HG02642 (cell line): Measurements from ENCODE around the gene MEMO1.
"Not testable (repeated sequence)": the region's sequence is repeated elsewhere in the genome, so short reads cannot be mapped to it uniquely, and the experiment has no call there.

Source experiments
- ATAC-seq: cut with Tn5 transposase; IDR thresholded peaks from one replicate; pipeline ENCODE4 v1.9.1; 2021; ENCODE audit warnings: mild to moderate bottlenecking; ENCODE audit not compliant: unreplicated experiment, poor library complexity

Gene MEMO1

DNA sequence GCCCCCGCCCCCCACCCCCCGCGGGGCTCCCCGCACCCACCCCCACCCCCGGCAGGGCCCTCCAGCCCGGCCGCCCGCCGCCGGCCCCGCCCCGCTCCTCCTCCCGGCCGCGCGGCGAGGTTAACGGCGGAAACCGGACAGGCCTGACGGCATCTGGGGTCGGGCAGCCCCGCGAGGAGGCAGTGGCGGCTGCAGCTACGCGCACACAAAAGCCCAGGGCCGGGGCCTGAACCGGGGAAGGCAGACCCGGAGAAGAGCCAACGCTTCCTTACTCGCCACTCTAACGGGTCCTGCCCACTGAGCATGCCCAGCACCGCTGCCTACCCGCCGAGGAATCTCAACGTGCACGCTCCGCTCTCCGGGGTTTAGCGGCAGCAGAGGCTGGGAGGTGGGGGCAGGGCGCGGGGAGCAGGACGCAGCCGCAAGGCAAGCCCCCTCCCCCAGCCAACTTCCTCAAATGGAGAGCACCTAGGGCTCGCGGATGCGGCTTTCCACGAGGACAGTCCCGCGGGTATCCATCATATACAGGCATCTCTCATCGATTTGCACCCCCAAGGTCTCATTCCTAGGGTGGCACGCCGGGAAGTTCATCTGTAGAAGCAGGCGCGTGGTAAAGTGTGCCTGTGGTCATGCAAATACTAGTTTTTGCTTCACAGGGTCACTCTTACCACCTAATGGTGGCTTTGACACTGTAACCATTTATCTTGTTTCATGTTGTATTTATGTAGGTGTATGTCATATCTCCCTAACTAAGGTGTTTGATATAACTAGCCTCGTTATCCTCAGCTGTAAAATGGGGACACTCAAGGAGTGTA is at the start of gene MEMO1:
TSS of gene MEMO1 (minus strand) at position 339 of the 815 bp plus-strand sequence. CDS start 761 bp downstream, outside the sequence.
- ATAC-seq, result peak; percentile 66

GRCh38 chr2:32060266-32060665 is 49.5 kb upstream of the MEMO1 start:
- no peak for ATAC-seq

- ATAC-seq, result no peak
These were observed 47.3 kb upstream of the MEMO1 start for GRCh38 chr2:32058130-32058529.

DNA sequence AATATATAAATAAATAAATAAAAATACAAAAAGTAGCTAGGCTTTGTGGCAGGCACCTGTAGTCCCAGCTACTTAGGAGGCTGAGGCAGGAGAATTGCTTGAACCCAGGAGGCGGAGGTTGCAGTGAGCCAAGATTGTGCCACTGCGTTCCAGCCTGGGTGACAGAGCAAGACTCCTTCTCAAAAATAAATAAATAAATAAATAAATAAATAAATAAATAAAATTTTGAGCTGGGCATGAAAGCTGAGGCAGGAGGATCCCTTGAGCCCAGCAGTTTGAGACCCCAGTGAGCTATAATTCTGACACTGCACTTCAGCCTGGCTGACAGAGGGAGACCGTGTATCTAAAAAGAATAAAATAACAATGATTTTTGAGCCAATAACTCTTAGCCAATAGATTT is 43.8 kb upstream of the MEMO1 start:
- ATAC-seq, result not testable (repeated sequence)

DNA sequence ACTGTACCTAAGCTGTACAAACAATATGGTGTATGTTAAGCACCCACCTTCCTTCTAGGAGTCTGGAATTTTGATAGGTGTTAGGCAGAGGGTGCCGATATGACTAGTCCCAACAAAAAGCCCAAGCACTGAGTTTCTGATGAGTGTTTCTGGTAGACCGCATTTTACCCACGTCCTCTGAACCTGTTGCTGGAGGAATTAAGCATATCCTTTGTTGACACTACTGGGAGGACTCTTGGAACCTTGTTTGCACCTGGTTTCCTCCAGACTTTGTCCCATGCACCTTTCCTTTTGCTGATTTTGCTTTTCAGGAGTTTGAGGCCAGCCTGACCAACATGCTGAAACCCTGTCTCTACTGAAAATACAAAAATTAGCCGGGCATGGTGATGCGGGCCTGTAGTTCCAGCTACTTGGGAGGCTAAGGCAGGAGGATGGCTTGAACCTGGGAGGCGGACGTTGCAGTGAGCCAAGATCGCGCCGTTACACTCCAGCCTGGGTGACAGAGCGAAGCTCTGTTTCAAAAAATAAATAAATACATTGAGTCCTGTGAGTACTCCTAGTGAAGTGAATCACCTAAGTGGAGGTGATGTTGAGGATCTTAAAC is 41.1 kb upstream of the MEMO1 start:
- no peak for ATAC-seq

DNA sequence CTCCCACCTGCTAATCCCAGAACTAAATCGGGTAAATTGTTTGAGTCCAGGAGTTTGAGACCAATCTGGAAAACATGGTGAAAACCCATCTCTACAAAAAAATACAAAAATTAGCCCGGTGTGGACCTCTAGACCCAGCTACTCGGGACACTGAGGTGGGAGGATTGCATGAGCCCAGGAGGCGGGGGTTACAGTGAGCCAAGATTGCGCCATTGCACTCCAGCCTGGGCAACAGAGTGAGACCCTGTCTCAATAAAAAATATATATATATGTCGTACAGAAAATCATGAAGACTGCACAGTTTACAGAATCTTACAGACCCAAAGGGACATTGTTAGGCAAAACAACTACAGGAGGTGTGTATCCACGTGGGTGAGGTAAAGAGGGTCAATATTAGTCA is 32.8 kb upstream of the MEMO1 start:
- no peak for ATAC-seq

DNA sequence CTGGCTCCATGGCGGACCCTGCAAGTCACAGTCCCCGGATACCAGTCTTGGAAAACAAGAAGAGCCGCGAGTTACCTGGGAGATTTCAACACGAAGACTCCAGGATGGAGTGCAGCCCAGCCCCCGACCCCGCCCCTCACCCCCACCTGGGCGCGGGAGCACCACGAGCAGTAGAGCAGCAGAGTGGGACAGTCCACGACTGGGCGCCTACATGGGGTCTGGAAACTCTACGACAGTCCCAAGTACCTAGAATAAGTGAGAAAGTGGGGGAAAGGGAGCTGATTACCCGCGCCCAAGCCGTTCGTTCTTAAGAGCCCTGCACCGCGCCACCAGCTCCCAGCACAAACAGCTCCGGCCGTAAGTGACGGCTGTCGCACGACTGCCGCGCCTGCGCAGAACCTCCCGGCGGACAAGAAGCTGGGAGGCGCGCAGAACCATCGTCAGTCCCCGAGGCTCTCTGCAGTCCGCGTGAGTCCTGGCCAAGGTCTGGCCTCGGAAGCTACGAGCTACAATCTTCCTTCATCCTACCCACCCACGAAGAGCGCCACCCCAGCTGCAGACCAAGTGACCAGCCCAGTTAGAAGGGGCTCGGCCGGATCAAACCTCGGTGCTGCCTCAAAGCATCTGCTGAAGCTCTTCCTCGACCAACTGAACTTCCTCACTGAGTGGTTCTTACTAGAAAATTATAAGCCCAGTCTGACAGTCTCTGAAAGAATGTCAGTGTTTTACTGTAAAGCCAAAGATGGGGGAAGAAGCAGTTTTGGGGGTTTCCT is 28.8 kb upstream of the MEMO1 start, which contains the start of gene DPY30:
TSS of gene DPY30 (minus strand) at position 359 of the 773 bp plus-strand sequence. CDS start at position 10, 349 bp downstream.
- ATAC-seq, result peak; percentile 91

- ATAC-seq, result not testable (repeated sequence)
These were observed 23.5 kb upstream of the MEMO1 start for GRCh38 chr2:32034198-32034887.

GRCh38 chr2:32018789-32019482 is 8.1 kb upstream of the MEMO1 start:
- ATAC-seq, result not testable (repeated sequence)

DNA sequence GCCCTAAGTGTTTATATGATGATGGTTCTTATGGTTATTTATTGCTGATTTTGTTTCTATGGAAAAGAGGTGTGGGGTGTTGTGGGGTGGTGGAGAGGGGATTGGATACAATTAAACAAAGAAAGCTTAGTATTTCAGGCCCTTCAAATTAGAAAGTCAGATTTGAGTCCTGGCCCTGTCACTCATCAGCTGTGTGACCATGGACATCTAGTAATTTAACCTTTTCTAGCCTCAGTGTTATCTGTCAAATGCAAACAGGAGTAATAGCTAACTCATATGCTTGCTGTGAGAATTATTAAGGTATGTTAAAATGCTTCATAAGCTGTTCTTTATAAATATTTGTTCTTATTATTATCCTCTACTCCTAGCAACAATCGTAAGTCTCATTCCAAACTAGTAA is 2.1 kb upstream of the MEMO1 start:
- ATAC-seq, result no peak

GRCh38 chr2:32011485-32011960 is 715 bp upstream of the MEMO1 start:
- no peak for ATAC-seq

- peak; percentile 68 for ATAC-seq
These were observed 533 bp downstream of the MEMO1 start for GRCh38 chr2:32010280-32010669.

DNA sequence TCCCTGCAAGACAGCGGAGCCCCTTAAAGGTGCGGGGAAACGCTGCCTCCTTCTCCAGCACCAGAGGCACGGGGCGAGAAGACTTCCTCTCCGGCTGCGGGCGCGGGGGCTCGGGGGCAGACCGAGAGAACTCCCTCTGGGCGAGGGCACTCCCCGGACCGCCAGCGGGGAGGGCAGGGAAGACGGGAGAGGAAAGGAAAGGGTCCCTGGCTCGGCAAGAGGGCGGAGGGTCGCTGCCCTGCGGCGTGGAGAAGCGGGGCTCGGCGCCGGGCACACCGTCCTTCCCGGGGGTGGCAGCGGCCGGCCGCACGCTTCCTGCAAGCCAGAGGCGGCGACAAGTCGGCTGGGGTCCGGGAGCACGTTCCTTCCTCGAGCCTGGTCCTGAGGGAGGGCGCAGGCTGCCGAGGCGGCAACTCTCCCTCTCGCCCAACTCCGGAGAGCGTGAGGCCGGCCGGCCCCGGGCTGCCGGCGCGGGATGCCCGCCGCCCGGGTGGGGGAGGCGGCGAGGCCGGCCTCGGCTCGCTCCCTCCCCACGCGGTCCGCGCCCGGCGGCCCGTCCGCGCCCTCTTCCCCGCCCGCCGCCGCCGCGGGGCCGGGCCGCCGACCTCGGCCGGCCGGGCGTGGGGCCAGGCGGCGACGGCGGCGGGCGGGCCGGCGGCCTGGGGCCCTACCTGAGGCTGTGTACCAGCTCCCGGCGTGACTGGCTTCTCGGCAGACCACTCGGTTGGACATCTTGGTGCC is 1.1 kb downstream of the MEMO1 start:
- ATAC-seq, result peak; percentile 34

DNA sequence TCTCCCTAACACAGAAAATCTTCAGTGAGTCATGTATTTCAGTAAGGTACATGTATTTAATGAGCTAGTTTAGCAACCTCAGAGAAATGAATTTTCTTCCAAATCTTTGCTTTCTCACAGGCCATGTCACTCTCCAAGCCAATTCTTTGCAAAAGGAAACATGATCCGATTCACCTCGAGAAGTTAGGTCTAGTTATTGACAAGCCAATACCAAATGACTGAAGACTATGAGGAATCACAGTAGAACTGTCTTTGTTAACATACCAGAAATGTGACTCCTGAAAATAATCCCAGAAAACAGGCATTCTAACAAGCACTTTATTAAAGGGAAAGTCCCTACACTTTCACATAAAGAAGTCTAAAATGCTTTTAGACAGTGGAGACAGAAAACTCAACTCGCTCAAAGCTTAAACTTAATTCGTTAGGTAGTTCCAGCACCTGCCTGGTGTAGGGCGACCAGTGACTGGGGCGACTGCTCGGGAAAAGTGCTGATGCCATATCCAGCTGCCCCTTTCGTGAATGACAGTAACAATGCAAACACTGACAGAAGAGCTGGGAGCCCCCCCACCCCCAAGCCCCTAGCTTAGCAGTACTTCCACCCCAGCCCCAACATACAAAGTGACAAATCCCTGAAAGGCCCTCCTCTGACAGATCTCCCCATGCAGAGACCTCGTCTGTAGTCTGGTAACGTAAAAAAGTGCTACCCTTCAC is 1.8 kb downstream of the MEMO1 start:
- ATAC-seq, result no peak

DNA sequence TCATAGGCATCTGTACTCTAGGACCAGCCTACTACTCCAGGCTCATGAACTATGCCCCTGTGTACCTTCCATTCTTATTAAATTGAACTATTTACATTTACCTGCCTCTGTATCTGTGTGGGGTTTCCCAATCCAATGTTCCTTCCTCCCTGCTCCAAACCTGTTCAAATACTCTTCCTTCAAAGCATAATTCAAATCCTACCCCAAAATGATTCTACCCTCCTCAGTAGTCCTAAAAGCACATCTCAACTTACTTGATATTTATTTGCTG is 3.8 kb downstream of the MEMO1 start:
- no peak for ATAC-seq

- no peak for ATAC-seq
These were observed 5.3 kb downstream of the MEMO1 start for GRCh38 chr2:32005371-32005976.

DNA sequence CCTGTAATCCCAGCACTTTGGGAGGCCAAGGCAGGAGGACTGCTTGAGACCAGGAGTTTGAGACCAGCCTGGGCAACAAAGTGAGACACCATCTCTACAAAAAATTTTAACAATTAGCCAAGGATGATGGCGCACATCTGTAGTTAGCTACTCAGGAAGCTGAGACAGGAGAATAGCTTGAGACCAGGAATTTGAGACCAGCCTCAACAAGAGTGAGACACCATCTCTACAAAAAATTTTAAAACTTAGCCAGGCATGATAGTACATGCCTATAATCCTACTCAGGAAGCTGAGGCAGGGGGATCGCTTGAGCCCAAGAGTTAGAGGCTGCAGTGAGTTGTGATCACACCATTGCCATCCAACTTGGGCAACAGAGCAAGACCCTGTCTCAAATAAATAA is 7.0 kb downstream of the MEMO1 start:
- no peak for ATAC-seq

- no peak for ATAC-seq
These were observed 8.4 kb downstream of the MEMO1 start for GRCh38 chr2:32002406-32002805.
